ENCODE data around the gene PPP2R2C.

DNA sequence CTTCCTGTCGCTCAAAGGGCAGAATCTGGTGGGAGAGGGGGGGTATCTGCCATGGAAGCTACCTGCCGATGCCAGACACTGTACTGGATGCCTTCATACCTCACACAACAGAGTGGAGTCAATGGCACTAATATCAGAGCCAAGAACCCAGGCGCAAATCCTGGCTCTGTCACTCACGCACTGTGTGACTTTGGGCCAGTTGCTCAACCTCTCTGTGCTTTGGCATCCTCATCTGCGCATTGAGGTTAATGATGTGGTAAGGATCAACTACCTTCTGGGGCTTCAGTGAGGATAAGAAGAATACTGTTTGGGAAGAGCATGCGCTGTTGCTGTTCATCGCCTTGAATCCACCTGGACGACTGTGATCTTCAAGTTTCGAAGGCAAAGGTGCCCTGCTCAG lies 70.6 kb downstream of the PPP2R2C start:
- TF ChIP-seq POLR2A (IDR thresholded peaks at IDR 0.05; ENCODE audit: low read depth, low read length) (no peak), POLR2AphosphoS5 (IDR thresholded peaks at IDR 0.05; ENCODE audit: low read depth, low read length) (no peak), POU2F2 (IDR thresholded peaks at IDR 0.05; ENCODE audit: low read depth, low read length) (no peak), PAX5 (IDR thresholded peaks at IDR 0.05; ENCODE audit: insufficient read depth, low read length, severe bottlenecking) (no peak), SPI1 (IDR thresholded peaks at IDR 0.05; ENCODE audit: low read depth, low read length) (no peak), TAF1 (IDR thresholded peaks at IDR 0.05; ENCODE audit: low read depth, low read length) (no peak)
